ENCODE results near the gene ULK1. TPM values are rescaled to one million over a fixed set of nuclear protein-coding genes. Genes with fewer than 3 reads are reported as not detected.

ULK1 gene
- total and polyA plus RNA-seq, 2 of the 13 experiments (the other 11 are each of a cell fraction or from before 2014, with no cell fraction given) = 2.8 to 10.1 TPM

GRCh38 chr12:131853832-131854797 is 40.3 kb upstream of the ULK1 start:
- H3K27ac ChIP-seq (ENCODE audit: extremely low read length, insufficient read depth, low read length) = no peak overlapping the region
- DNase-seq (ENCODE audit: low spot score) (no peak), FAIRE-seq (no peak), ATAC-seq (peak; percentile 15)
- ChIA-PET POLR2A (interaction anchor here (0.8 to 1.0 kb wide), 3 partner anchors 8 to 75 kb away, joined by 3 read pairs; partner anchors contain the start of gene PUS1), CTCF (ENCODE audit: low intra/inter-chr PET ratio, low total read pairs) (interaction anchor here (0.6 kb wide), 1 partner anchor 13 kb away, joined by 3 read pairs; no protein-coding TSS in a partner anchor)
- in situ Hi-C loops (cut with HindIII; ENCODE audit: extremely low pct_ligation_motif_present, low pct_unique_long_range_greater_than_20kb) (no loop called here), intact Hi-C loops (cut with micrococcal nuclease; ENCODE audit: unreplicated experiment) (loop anchor here (5.0 kb wide), 2 partner anchors 58 to 148 kb away; no protein-coding TSS in a partner anchor)
- no peaks in the 10 kb centered on the region for H3K36me3 ChIP-seq (replicated peaks in 1 of 2; ENCODE audit: control insufficient read depth in 1 of 2, insufficient read depth in 2 of 2, low read length in 2 of 2)
- H4K20me1 ChIP-seq (ENCODE audit: insufficient read depth, low read length) = no peaks in the 10 kb centered on the region
- no peaks in the 10 kb centered on the region for H3K79me2 ChIP-seq (ENCODE audit: insufficient read depth, low read length)
- 20% methylated on average over 16 of the region's 35 CpGs for WGBS (ENCODE audit: low lambda C conversion rate)
- no TSS peak for BruUV-seq (replicated peaks)
- peaks cover 11 to 28% of the 10 kb centered on the region in 2 experiments for H3K27me3 ChIP-seq (ENCODE audit: control insufficient read depth in 1 of 2, insufficient read depth in 2 of 2, low read length in 2 of 2)
- H3K4me2 ChIP-seq (ENCODE audit: low read depth, low read length) = peak overlapping the region; percentile 18; the same call in 1 of the 2 replicates
- H3K9me3 ChIP-seq (ENCODE audit: low read length) = no peaks in the 10 kb centered on the region
- no peak overlapping the region; a peak in 1 of 6 replicates for H3K4me3 ChIP-seq (replicated peaks in 1 of 3; ENCODE audit: insufficient read depth in 1 of 3, low read depth in 2 of 3, low read length in 3 of 3)
- no peak overlapping the region for H2AFZ ChIP-seq (ENCODE audit: low read length)
- H3K4me1 ChIP-seq (ENCODE audit: insufficient read depth, low read length) = peaks cover 67% of the 10 kb centered on the region
- H3K9ac ChIP-seq (ENCODE audit: insufficient read depth, low read depth, low read length) = no peak overlapping the region
- no peak for TF ChIP-seq JUNB (CRISPR knock-in tag; IDR thresholded peaks at IDR 0.05; ENCODE audit: borderline replicate concordance)
- no peak for TF ChIP-seq MAFG (CRISPR knock-in tag; IDR thresholded peaks at IDR 0.05)
- TF ChIP-seq ZNF350 (CRISPR knock-in tag; IDR thresholded peaks at IDR 0.05; ENCODE audit: borderline replicate concordance, low read depth) = no peak
- TF ChIP-seq ZNF552 (CRISPR knock-in tag; IDR thresholded peaks at IDR 0.05; ENCODE audit: borderline replicate concordance) = no peak
- TF ChIP-seq GPBP1L1 (CRISPR knock-in tag; IDR thresholded peaks at IDR 0.05) = no peak
- TF ChIP-seq RBM39 (IDR thresholded peaks at IDR 0.05; ENCODE audit: low read depth, low read length, poor library complexity, severe bottlenecking) = no peak
- 0 out of 2 replicates have a peak, but pooled peaks have one; percentile 42 for TF ChIP-seq ZNF891 (CRISPR knock-in tag; IDR thresholded peaks at IDR 0.05)
- no peak for TF ChIP-seq USF2 (IDR thresholded peaks at IDR 0.05; ENCODE audit: low read depth, low read length)
- no peak for TF ChIP-seq USF2 (CRISPR knock-in tag; IDR thresholded peaks at IDR 0.05; ENCODE audit: borderline replicate concordance)
- TF ChIP-seq RARA (CRISPR knock-in tag; IDR thresholded peaks at IDR 0.05) = no peak
- TF ChIP-seq ZNF570 (CRISPR knock-in tag; IDR thresholded peaks at IDR 0.05; ENCODE audit: borderline replicate concordance) = no peak
- TF ChIP-seq ZFP1 (CRISPR knock-in tag; IDR thresholded peaks at IDR 0.05) = no peak
- TF ChIP-seq ZSCAN29 (CRISPR knock-in tag; conservative IDR thresholded peaks at IDR 0.05) = no peak
- no peak for TF ChIP-seq ZNF691 (CRISPR knock-in tag; IDR thresholded peaks at IDR 0.05; ENCODE audit: borderline replicate concordance, low read depth)

Measured in HepG2 (cell line).